WTC11 (cell line): ENCODE measurements around the gene RAMP1. TPM values are rescaled to one million over a fixed set of nuclear protein-coding genes. Genes with fewer than 3 reads are reported as not detected.

ENCODE experiments used
- ATAC-seq: fragments of 200-7000 bp; cut with Tn5 transposase; 2 replicates; pipeline ENCODE4 v1.10.0; 2021; ENCODE audit warnings: mild to moderate bottlenecking, moderate library complexity
- CTCF ChIA-PET: fragments of 300-600 bp; sonication (Branson Sonifier 250); formaldehyde crosslinking; loops from one replicate; lab custom pipeline; 2021; ENCODE audit warnings: antibody characterized with exemption; lab: Charles Lee
- POLR2A ChIA-PET: fragments of 350-600 bp; sonication (Branson Sonifier 250); formaldehyde crosslinking; loops from one replicate; lab custom pipeline; 2021; ENCODE audit warnings: antibody characterized with exemption; lab: Charles Lee
- DNase-seq: peaks from one replicate; pipeline ENCODE4 v3.0.0; 2021; ENCODE audit warnings: low spot score
- H3K27ac Mint-ChIP-seq: 2 replicates; pipeline ENCODE4 v1.8.0; 2021; ENCODE audit warnings: mixed read lengths
- H3K27me3 Mint-ChIP-seq: 2 replicates; pipeline ENCODE4 v1.8.0; 2021; ENCODE audit warnings: low read depth, mild to moderate bottlenecking, moderate library complexity, mixed read lengths
- H3K36me3 Mint-ChIP-seq: 2 replicates; pipeline ENCODE4 v1.8.0; 2021; ENCODE audit warnings: mixed read lengths
- H3K4me1 Mint-ChIP-seq: 2 replicates; pipeline ENCODE4 v1.8.0; 2022; ENCODE audit warnings: mixed read lengths
- H3K4me3 Mint-ChIP-seq: 2 replicates; pipeline ENCODE4 v1.8.0; 2021; ENCODE audit warnings: mild to moderate bottlenecking, moderate library complexity, mixed read lengths
- H3K9me3 Mint-ChIP-seq: 2 replicates; pipeline ENCODE4 v1.8.0; 2021; ENCODE audit warnings: mixed read lengths
- AR ChIP-seq: fragments of 250-450 bp; sonication (Bioruptor Pico); IDR thresholded peaks from 2 replicates; pipeline ENCODE4 v1.9.0; 2021; ENCODE audit warnings: mild to moderate bottlenecking
- E2F5 ChIP-seq: sonication (generic); formaldehyde crosslinking; IDR thresholded peaks from 2 replicates; pipeline ENCODE4 v1.8.1; 2022; ENCODE audit warnings: mild to moderate bottlenecking, moderate library complexity, missing genetic modification reagents
- ELF4 ChIP-seq: sonication (generic); formaldehyde crosslinking; IDR thresholded peaks from 2 replicates; pipeline ENCODE4 v1.8.1; 2022; ENCODE audit warnings: low read depth, mild to moderate bottlenecking, moderate library complexity, missing genetic modification reagents
- FOXK1 ChIP-seq: sonication (generic); formaldehyde crosslinking; IDR thresholded peaks from 2 replicates; pipeline ENCODE4 v1.8.0; 2022; ENCODE audit warnings: mild to moderate bottlenecking, moderate library complexity, missing genetic modification reagents
- GTF2I ChIP-seq: fragments of 250-450 bp; sonication (Bioruptor Pico); conservative IDR thresholded peaks from 2 replicates; pipeline ENCODE4 v1.4.0; 2021; ENCODE audit warnings: mild to moderate bottlenecking
- HMGXB4 ChIP-seq: sonication (generic); formaldehyde crosslinking; IDR thresholded peaks from 2 replicates; pipeline ENCODE4 v1.8.1; 2023; ENCODE audit warnings: mild to moderate bottlenecking, moderate library complexity, missing genetic modification reagents
- JAZF1 ChIP-seq: fragments of 250-450 bp; sonication (Bioruptor Pico); IDR thresholded peaks from 2 replicates; pipeline ENCODE4 v1.9.0; 2021; ENCODE audit warnings: moderate library complexity, mild to moderate bottlenecking, inconsistent platforms
- KAT7 ChIP-seq: sonication (generic); formaldehyde crosslinking; IDR thresholded peaks from 2 replicates; pipeline ENCODE4 v1.8.1; 2023; ENCODE audit warnings: missing genetic modification reagents, mild to moderate bottlenecking, borderline replicate concordance
- MLX ChIP-seq: sonication (generic); formaldehyde crosslinking; IDR thresholded peaks from 2 replicates; pipeline ENCODE4 v1.8.1; 2023; ENCODE audit warnings: mild to moderate bottlenecking, missing genetic modification reagents, moderate library complexity
- PRDM15 ChIP-seq: sonication (generic); formaldehyde crosslinking; IDR thresholded peaks from 2 replicates; pipeline ENCODE4 v1.8.0; 2022; ENCODE audit warnings: missing genetic modification reagents
- TEAD4 ChIP-seq: sonication (generic); formaldehyde crosslinking; IDR thresholded peaks from 2 replicates; pipeline ENCODE4 v1.8.0; 2022; ENCODE audit warnings: mild to moderate bottlenecking, missing genetic modification reagents
- ZBTB43 ChIP-seq: sonication (generic); formaldehyde crosslinking; IDR thresholded peaks from 2 replicates; pipeline ENCODE4 v1.8.1; 2023; ENCODE audit warnings: mild to moderate bottlenecking, missing genetic modification reagents
- ZNF317 ChIP-seq: sonication (generic); formaldehyde crosslinking; IDR thresholded peaks from 2 replicates; pipeline ENCODE4 v1.8.1; 2023; ENCODE audit warnings: low read depth, mild to moderate bottlenecking, moderate library complexity, missing genetic modification reagents, borderline replicate concordance
- total RNA-seq: library from RNA; stranded (reverse); gene quantifications from 3 replicates; pipeline ENCODE4 v1.2.3, GENCODE V29; 2021

Gene RAMP1
- total RNA-seq, 1 experiment from 2014 or later, result 1.0 TPM

- H3K27me3 Mint-ChIP-seq, result no peaks in the 10 kb centered on the region
- CTCF ChIA-PET, result no interaction called here
- H3K36me3 Mint-ChIP-seq, result no peaks in the 10 kb centered on the region
- TF ChIP-seq PRDM15 (CRISPR knock-in tag) (no peak), JAZF1 (no peak), ELF4 (no peak), KAT7 (CRISPR knock-in tag) (no peak), ZBTB43 (CRISPR knock-in tag) (no peak), GTF2I (no peak), FOXK1 (CRISPR knock-in tag) (no peak), MLX (CRISPR knock-in tag) (no peak)
- TF ChIP-seq, all 79 proteins: peak for 0
- ATAC-seq (no peak), DNase-seq (no peak)
- Mint-ChIP-seq H3K4me3 (no peak overlapping the region), H3K9me3 (no peaks in the 10 kb centered on the region), H3K27ac (no peak overlapping the region), H3K4me1 (0 out of 2 replicates have a peak, but pooled peaks cover 5% of the 10 kb centered on the region)
- POLR2A ChIA-PET, result no interaction called here
These were observed 10.7 kb downstream of the RAMP1 start for GRCh38 chr2:237870126-237870525.

GRCh38 chr2:237870754-237871651, 11.6 kb downstream of the RAMP1 start:
- DNase-seq, result no peak
- no peak overlapping the region for H3K4me3 Mint-ChIP-seq
- ChIA-PET CTCF (no interaction called here), POLR2A (no interaction called here)
- no peaks in the 10 kb centered on the region for H3K36me3 Mint-ChIP-seq
- H3K9me3 Mint-ChIP-seq, result no peaks in the 10 kb centered on the region
- no peak for ATAC-seq
- H3K27me3 Mint-ChIP-seq, result no peaks in the 10 kb centered on the region
- no peak for TF ChIP-seq HMGXB4 (CRISPR knock-in tag)
- H3K4me1 Mint-ChIP-seq, result 0 out of 2 replicates have a peak, but pooled peaks cover 2% of the 10 kb centered on the region
- no peak overlapping the region for H3K27ac Mint-ChIP-seq

- CTCF ChIA-PET, result interaction anchor here (1.0 kb wide), 1 partner anchor 51 kb away, joined by 3 read pairs; no protein-coding TSS in a partner anchor
- Mint-ChIP-seq H3K27ac (no peak overlapping the region), H3K4me3 (no peak overlapping the region)
- TF ChIP-seq AR (CRISPR knock-in tag) (no peak), ZNF317 (no peak), TEAD4 (CRISPR knock-in tag) (no peak), KAT7 (CRISPR knock-in tag) (no peak), E2F5 (CRISPR knock-in tag) (no peak)
These were observed 12.9 kb downstream of the RAMP1 start for GRCh38 chr2:237872178-237872887.

More at GRCh38 chr2:237872178-237872887, 12.9 kb downstream of the RAMP1 start:
- POLR2A ChIA-PET, result no interaction called here
- Mint-ChIP-seq H3K36me3 (no peaks in the 10 kb centered on the region), H3K4me1 (no peaks in the 10 kb centered on the region), H3K27me3 (no peaks in the 10 kb centered on the region), H3K9me3 (no peaks in the 10 kb centered on the region)
- ATAC-seq (no peak), DNase-seq (no peak)
